GM19351 (cell line): ENCODE measurements around the gene ALCAM.
"Not testable (repeated sequence)": the region's sequence is repeated elsewhere in the genome, so short reads cannot be mapped to it uniquely, and the experiment has no call there.

ENCODE experiments used
- ATAC-seq: cut with Tn5 transposase; IDR thresholded peaks from one replicate; pipeline ENCODE4 v1.9.1; 2021; ENCODE audit warnings: mild to moderate bottlenecking, moderate library complexity; ENCODE audit not compliant: unreplicated experiment

ALCAM gene

DNA sequence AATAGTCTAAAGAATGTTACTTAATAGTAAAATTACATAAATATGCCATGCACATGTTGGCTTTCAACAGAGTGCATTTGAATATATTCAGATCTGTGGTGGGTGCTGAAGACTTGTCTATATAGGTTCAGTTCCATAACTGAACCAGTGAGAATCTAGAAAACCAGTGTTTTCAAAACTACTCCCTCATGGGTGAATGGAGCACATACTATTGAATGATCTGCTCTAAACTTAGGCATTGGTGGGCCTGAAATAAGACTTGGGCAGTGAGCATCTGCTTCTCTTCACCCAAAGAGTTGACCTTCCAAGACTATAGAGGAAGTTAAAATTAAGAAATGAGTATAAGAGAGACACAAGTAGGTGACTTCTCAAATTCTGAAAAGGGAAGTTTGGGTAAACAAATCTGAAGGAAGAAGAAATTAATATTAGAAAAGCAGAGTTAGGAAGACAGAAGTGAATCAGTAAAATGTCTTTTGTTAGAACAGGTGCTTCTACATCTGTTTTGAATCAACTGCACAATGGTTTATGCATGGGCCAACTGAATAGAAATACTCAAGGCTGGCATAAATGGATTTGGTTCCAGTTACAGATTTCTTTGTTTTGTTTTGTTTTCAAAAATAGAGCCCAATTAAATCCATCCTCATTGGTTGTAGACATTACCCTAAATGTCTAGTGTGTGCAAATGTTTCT is 19.3 kb downstream of the ALCAM start:
- ATAC-seq: peak; percentile 66

- no peak for ATAC-seq
Measured at GRCh38 chr3:105387122-105387751, 20.5 kb downstream of the ALCAM start.

GRCh38 chr3:105388176-105388575 is 21.5 kb downstream of the ALCAM start:
- no peak for ATAC-seq

DNA sequence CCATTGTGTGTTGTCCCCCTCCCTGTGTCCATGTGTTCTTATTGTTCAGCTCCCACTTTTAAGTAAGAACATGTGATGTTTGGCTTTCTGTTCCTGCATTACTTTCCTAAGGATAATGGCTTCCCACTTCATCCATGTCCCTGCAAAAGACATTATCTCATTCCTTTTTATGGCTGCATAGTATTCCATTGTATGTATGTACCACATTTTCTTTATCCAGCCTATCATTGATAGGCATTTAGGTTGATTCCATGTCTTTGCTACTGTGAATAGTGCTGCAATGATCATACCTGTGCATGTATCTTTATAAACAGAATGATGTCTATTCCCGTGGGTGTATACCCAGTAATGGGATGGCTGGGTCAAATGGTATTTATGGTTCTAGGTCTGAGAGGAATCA is 23.1 kb downstream of the ALCAM start:
- not testable (repeated sequence) for ATAC-seq

- ATAC-seq: not testable (repeated sequence)
Measured at GRCh38 chr3:105392598-105392997, 25.9 kb downstream of the ALCAM start.

DNA sequence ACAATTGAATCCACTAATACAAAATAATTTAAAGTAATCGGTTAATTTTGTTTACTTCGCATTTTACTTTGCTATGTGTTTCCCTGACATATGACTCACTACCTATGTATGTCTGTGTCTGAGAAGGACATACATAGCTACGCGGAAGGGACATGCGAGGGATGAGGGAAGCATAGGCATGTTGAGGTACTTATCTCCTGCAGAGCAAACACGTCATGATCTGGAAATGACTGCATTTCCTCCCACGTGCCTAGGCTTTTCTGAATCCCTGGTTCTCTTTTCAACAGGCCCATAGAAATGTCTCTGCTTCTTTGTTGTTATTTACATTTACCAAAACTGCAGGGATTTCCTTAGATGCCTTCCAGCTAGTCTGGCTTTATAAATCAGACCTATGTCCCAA is 27.5 kb downstream of the ALCAM start:
- ATAC-seq: no peak

- no peak for ATAC-seq
Measured at GRCh38 chr3:105397974-105398373, 31.3 kb downstream of the ALCAM start.

GRCh38 chr3:105398437-105398836 is 31.7 kb downstream of the ALCAM start:
- ATAC-seq: no peak

GRCh38 chr3:105399062-105399461 is 32.4 kb downstream of the ALCAM start:
- no peak for ATAC-seq

- no peak for ATAC-seq
Measured at GRCh38 chr3:105399611-105400010, 32.9 kb downstream of the ALCAM start.

GRCh38 chr3:105401254-105401653 is 34.5 kb downstream of the ALCAM start:
- no peak for ATAC-seq

DNA sequence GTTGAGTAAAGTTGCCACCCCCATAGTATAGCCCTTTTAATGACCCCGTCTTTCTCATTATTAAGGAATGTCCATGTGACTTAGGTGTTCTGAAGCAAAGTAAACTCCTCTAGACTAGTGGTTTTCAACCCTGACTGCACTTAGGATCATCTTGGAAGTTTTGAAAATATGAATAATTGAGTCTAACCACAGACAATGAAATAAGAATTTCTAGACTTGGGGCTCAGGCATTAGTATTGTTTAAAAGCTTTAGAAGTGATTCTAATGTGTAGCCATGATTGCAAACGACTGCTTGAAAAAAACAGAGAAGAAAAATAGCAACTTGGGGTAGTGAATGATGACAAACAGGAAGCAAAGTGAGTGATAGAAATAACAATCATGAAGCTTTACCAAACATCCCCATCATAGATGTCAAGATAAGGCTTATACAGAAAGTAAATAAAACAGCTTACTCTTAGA is 35.0 kb downstream of the ALCAM start:
- ATAC-seq: no peak

GRCh38 chr3:105402287-105402801 is 35.6 kb downstream of the ALCAM start:
- ATAC-seq: no peak

GRCh38 chr3:105403034-105403433 is 36.3 kb downstream of the ALCAM start:
- not testable (repeated sequence) for ATAC-seq

GRCh38 chr3:105406268-105406667 is 39.6 kb downstream of the ALCAM start:
- ATAC-seq: no peak

- no peak for ATAC-seq
Measured at GRCh38 chr3:105409364-105409763, 42.7 kb downstream of the ALCAM start.

- ATAC-seq: no peak
Measured at GRCh38 chr3:105413343-105413887, 46.7 kb downstream of the ALCAM start.

- ATAC-seq: no peak
Measured at GRCh38 chr3:105414841-105415240, 48.1 kb downstream of the ALCAM start.

DNA sequence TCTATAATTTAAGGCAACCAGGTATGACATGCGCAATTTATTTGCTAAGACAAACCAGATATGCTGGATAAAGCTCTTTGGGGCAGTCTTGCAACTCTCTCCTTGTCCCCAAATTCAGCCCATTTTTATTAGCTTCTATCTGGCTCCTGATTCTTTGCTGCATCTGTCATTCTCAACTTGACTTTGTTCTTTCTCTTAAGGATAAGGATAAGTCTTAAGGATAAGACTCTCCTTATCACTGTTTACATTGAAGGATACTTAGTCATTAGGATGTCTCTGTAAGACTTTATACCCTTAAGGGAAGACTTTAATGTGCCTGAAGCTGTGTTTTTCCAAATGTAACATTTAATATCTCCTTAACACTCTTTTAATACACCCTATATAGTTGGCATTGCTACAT is 49.2 kb downstream of the ALCAM start:
- ATAC-seq: no peak

DNA sequence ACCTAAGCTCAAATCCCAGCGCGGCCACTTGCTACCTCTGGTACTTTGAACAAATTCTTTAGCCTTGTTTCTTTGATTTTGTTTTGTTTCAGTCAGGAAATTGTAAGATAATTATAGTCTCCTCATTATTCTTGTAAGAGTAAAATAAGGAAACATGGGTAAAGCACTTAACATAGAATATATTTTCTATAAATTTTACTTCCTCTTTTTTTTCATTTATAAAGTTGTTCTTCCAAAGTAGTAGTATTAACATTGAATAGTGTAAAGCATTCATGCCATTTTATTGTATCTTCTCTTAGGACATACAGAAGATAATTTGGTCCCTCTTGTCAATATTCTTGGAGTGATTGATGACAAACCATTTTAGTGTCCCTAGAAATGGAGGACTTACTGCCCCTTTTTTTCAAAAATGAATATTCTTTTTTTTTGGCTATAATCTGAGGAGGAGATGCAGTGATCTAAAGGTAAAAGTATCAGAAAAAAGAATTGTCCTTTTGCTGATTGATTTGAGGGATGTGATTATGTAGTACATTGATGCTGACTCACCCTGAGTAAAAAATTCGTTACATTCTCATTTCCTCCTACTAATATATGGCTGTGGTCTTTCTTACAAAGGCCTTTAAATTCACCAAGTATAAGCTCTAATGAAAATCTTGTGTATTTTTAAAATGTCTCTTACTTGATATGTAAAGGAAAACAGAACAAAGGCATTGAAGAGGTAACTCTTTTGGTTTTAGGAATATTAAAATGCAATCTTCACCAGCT is 51.0 kb downstream of the ALCAM start:
- no peak for ATAC-seq

GRCh38 chr3:105422645-105423044 is 55.9 kb downstream of the ALCAM start:
- no peak for ATAC-seq
